MM.1S (cell line): Measurements from ENCODE around the gene ECE1.

Experiments used
- EZH2 ChIP-seq: fragments of 300-600 bp; sonication (generic); optimal IDR thresholded peaks from 2 replicates; pipeline ENCODE3; 2017; ENCODE audit warnings: low read depth, mild to moderate bottlenecking, antibody characterized with exemption, low read length, mixed read lengths
- EZH2phosphoT487 ChIP-seq: fragments of 300-600 bp; sonication (generic); IDR thresholded peaks from 2 replicates; pipeline ENCODE4 v1.6.1; 2018; ENCODE audit warnings: antibody characterized with exemption, low read length
- TF ChIP-seq, protein P1 (sequence below): fragments of 300-600 bp; sonication (generic); IDR thresholded peaks from 2 replicates; pipeline ENCODE4 v1.5.1; 2016; ENCODE audit warnings: antibody characterized with exemption, low read length, mixed read lengths

DNA sequence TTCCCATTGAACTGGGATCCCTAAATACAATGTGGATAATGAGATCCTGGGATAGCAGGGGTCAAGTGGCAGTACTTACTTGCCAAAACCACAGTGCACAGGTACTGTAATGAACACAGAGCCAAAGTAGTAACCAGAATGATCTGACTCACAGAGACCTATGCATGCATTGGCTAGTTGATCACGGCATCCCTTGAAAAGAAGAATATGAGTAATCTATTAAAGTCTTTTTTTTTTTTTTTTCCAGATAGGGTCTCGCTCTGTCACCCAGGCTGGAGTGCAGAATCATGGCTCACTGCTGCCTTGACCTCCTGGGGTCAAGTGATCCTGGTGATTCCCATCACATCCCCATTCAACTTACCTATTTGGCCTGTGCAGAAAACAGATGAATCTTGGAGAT lies 84.1 kb downstream of the ECE1 start:
- TF ChIP-seq, protein P1, sequence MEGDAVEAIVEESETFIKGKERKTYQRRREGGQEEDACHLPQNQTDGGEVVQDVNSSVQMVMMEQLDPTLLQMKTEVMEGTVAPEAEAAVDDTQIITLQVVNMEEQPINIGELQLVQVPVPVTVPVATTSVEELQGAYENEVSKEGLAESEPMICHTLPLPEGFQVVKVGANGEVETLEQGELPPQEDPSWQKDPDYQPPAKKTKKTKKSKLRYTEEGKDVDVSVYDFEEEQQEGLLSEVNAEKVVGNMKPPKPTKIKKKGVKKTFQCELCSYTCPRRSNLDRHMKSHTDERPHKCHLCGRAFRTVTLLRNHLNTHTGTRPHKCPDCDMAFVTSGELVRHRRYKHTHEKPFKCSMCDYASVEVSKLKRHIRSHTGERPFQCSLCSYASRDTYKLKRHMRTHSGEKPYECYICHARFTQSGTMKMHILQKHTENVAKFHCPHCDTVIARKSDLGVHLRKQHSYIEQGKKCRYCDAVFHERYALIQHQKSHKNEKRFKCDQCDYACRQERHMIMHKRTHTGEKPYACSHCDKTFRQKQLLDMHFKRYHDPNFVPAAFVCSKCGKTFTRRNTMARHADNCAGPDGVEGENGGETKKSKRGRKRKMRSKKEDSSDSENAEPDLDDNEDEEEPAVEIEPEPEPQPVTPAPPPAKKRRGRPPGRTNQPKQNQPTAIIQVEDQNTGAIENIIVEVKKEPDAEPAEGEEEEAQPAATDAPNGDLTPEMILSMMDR, result no peak
- TF ChIP-seq EZH2phosphoT487 (no peak), EZH2 (no peak)
